Hepatocyte (in vitro differentiated cells): Measurements from ENCODE around the gene HS6ST2.

Experiments used
- CTCF ChIP-seq: fragments of 200-600 bp; sonication (generic); IDR thresholded peaks from 2 replicates; pipeline ENCODE4 v1.5.1; 2016; ENCODE audit warnings: antibody characterized with exemption, mild to moderate bottlenecking; ENCODE audit not compliant: poor library complexity
- EZH2 ChIP-seq: fragments of 200-600 bp; sonication (generic); IDR thresholded peaks from 2 replicates; pipeline ENCODE4 v1.6.1; 2016; ENCODE audit warnings: antibody characterized with exemption, mild to moderate bottlenecking, borderline replicate concordance
- EZH2phosphoT487 ChIP-seq: fragments of 200-600 bp; sonication (generic); IDR thresholded peaks from one replicate; pipeline ENCODE4 v1.6.1; 2018; ENCODE audit warnings: antibody characterized with exemption, mild to moderate bottlenecking, low read depth, moderate library complexity; ENCODE audit not compliant: unreplicated experiment, severe bottlenecking

GRCh38 chrX:132900633-132901293 is 57.7 kb downstream of the HS6ST2 start:
- TF ChIP-seq EZH2phosphoT487 (no peak), CTCF (no peak), EZH2 (no peak)
